GM23248 (cell line): ENCODE data around the gene SRPK2. TPM values are rescaled to one million over a fixed set of nuclear protein-coding genes. Genes with fewer than 3 reads are reported as not detected.

Experiments used
- DNase-seq: peaks from one replicate; pipeline ENCODE4 v3.0.0-alpha.2; 2015
- H2AFZ ChIP-seq: fragments of 200-600 bp; sonication (generic); 2 replicates; pipeline ENCODE4 v1.6.1; 2016; ENCODE audit warnings: antibody characterized with exemption
- H3F3A ChIP-seq: fragments of 200-600 bp; sonication (generic); 2 replicates; pipeline ENCODE4 v1.6.1; 2016; ENCODE audit warnings: mild to moderate bottlenecking, antibody characterized with exemption, mixed run types; ENCODE audit not compliant: insufficient read depth
- H3K27ac ChIP-seq: fragments of 200-600 bp; sonication (generic); 2 replicates; pipeline ENCODE4 v1.5.1; 2016; ENCODE audit warnings: mild to moderate bottlenecking
- H3K27me3 ChIP-seq: fragments of 200-600 bp; sonication (generic); replicated peaks from 2 replicates; pipeline ENCODE4 v1.6.1; 2016; ENCODE audit warnings: mild to moderate bottlenecking; ENCODE audit not compliant: insufficient read depth
- H3K36me3 ChIP-seq: fragments of 200-600 bp; sonication (generic); 2 replicates; pipeline ENCODE4 v1.6.1; 2016; ENCODE audit warnings: low read depth, mild to moderate bottlenecking
- H3K4me1 ChIP-seq: fragments of 200-600 bp; sonication (generic); 2 replicates; pipeline ENCODE4 v1.6.1; 2016; ENCODE audit warnings: mild to moderate bottlenecking; ENCODE audit not compliant: insufficient read depth
- H3K4me2 ChIP-seq: fragments of 200-600 bp; sonication (generic); one replicate; pipeline ENCODE4 v1.6.1; 2016; ENCODE audit warnings: mild to moderate bottlenecking; ENCODE audit not compliant: unreplicated experiment
- H3K4me3 ChIP-seq: fragments of 200-600 bp; sonication (generic); 2 replicates; pipeline ENCODE4 v1.5.1; 2016; ENCODE audit warnings: mild to moderate bottlenecking
- H3K79me2 ChIP-seq: fragments of 200-600 bp; sonication (generic); 2 replicates; pipeline ENCODE4 v1.6.1; 2016; ENCODE audit warnings: mild to moderate bottlenecking; ENCODE audit not compliant: insufficient read depth
- H3K9ac ChIP-seq: fragments of 200-600 bp; sonication (generic); 2 replicates; pipeline ENCODE4 v1.6.1; 2016; ENCODE audit warnings: mild to moderate bottlenecking
- H3K9me2 ChIP-seq: fragments of 200-600 bp; sonication (generic); 2 replicates; pipeline ENCODE4 v1.6.1; 2016; ENCODE audit warnings: mixed run types, mild to moderate bottlenecking, moderate library complexity; ENCODE audit not compliant: insufficient read depth
- H3K9me3 ChIP-seq: fragments of 200-600 bp; sonication (generic); one replicate; pipeline ENCODE4 v1.6.1; 2017; ENCODE audit warnings: low read depth
- H4K20me1 ChIP-seq: fragments of 200-600 bp; sonication (generic); 2 replicates; pipeline ENCODE4 v1.6.0; 2016; ENCODE audit not compliant: insufficient read depth
- EZH2 ChIP-seq: fragments of 200-600 bp; sonication (generic); IDR thresholded peaks from 2 replicates; pipeline ENCODE4 v1.6.1; 2018; ENCODE audit warnings: antibody characterized with exemption, mild to moderate bottlenecking; ENCODE audit not compliant: insufficient read depth, poor library complexity, severe bottlenecking
- EZH2phosphoT487 ChIP-seq: fragments of 200-600 bp; sonication (generic); IDR thresholded peaks from 2 replicates; pipeline ENCODE4 v1.6.1; 2018; ENCODE audit warnings: antibody characterized with exemption, moderate library complexity, mild to moderate bottlenecking, low read depth; ENCODE audit not compliant: insufficient read depth
- WGBS, 2 experiments: methylation state at CpG; one replicate each; pipeline ENCODE4 v1.1.6; 2015 to 2017; ENCODE audit warnings: low lambda C conversion rate in 2 of 2, low coverage in 1 of 2; ENCODE audit errors: missing lambda C conversion rate in 2 of 2; 5-methylcytosine and 5-hydroxymethylcytosine counted together
- in situ Hi-C: fragments of 300-500 bp; cut with MboI; formaldehyde crosslinking; loops from 2 replicates; pipeline ENCODE4 v1.15.0; 2020
- polyA plus RNA-seq: library from polyadenylated mRNA; unstranded; fragments of >200 nt; fragmentation: Nextera tagmentation; extraction: Ambion mirVana; gene quantifications from 2 replicates; pipeline ENCODE4 v1.2.1, GENCODE V29; 2016
- total RNA-seq: library from RNA; depleted of rRNA; stranded (reverse); fragments of >200 nt; shearing (Covaris generic); gene quantifications from 2 replicates; pipeline ENCODE4 v1.2.3, GENCODE V29; 2014

Gene SRPK2
- total and polyA plus RNA-seq, 2 experiments from 2014 or later = 53.1 to 85.2 TPM

GRCh38 chr7:105408791-105409410 lies 20.2 kb upstream of the SRPK2 start:
- no peaks in the 10 kb centered on the region for H3K36me3 ChIP-seq
- no peak overlapping the region for H3K4me2 ChIP-seq
- no peaks in the 10 kb centered on the region for H3K79me2 ChIP-seq
- no peak overlapping the region for H3K9ac ChIP-seq
- H3K27me3 ChIP-seq = no peaks in the 10 kb centered on the region
- no peak overlapping the region for H3K27ac ChIP-seq
- H4K20me1 ChIP-seq = no peaks in the 10 kb centered on the region
- H3K4me1 ChIP-seq = no peaks in the 10 kb centered on the region
- H2AFZ ChIP-seq = no peak overlapping the region
- H3F3A ChIP-seq = no peaks in the 10 kb centered on the region
- in situ Hi-C loops = no loop called here
- H3K4me3 ChIP-seq = no peak overlapping the region
- DNase-seq = no peak
- H3K9me3 ChIP-seq = no peaks in the 10 kb centered on the region
- TF ChIP-seq EZH2 (no peak), EZH2phosphoT487 (no peak)
- no peaks in the 10 kb centered on the region for H3K9me2 ChIP-seq
- whole genome bisulfite sequencing, 2 experiments = 78 to 80% methylated on average over 5 of the region's 5 CpGs

GRCh38 chr7:105403128-105403527 lies 14.4 kb upstream of the SRPK2 start:
- H3K9ac ChIP-seq = no peak overlapping the region

DNA sequence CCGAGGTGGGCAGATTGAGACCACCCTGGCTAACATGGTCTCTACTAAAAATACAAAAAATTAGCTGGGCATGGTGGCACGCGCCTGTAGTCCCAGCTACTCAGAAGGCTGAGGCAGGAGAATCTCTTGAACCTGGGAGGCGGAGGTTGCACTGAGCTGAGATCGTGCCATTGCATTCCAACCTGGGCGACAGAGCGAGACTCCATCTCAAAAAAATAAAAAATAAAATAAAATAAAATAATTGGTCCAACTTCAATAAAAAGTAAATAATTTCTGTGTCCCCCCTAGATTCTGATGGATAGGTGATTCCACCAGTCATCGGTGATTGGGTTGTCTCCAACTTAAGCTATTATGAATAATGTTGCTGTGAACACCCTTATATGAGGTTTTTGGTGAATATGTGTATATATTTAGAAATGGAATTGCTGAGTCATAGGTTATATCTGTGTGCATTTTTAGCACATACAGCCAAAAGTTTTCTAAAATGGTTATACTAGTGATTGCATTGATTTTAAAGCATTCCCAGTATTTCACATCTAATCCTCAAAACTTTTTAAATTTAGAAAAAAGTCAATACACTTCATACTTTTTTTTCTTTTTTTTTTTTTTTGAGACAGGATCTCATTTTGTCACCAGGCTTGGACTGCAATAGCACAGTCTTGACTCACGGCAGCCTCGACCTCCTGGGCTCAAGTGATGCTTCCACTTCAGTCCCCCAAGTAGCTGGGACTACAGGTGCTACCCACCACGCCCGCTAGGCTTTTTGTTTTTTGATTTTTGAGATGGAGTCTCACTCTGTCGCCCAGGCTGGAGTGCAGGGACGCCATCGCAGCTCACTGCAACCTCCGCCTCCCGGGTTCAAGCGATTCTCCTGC lies 13.7 kb upstream of the SRPK2 start:
- no peaks in the 10 kb centered on the region for H3K9me3 ChIP-seq
- in situ Hi-C loops = no loop called here
- no peak overlapping the region for H3K4me2 ChIP-seq
- H3K4me3 ChIP-seq = no peak overlapping the region
- peak overlapping the region; percentile 95; the same call in 1 of the 2 replicates for H2AFZ ChIP-seq
- H3K9me2 ChIP-seq = no peaks in the 10 kb centered on the region
- H3K4me1 ChIP-seq = peaks cover 13% of the 10 kb centered on the region
- H3K36me3 ChIP-seq = no peaks in the 10 kb centered on the region
- H3K79me2 ChIP-seq = no peaks in the 10 kb centered on the region
- no peaks in the 10 kb centered on the region for H3K27me3 ChIP-seq
- H3K27ac ChIP-seq = no peak overlapping the region
- WGBS, 2 experiments = 88 to 90% methylated on average over 18 of the region's 18 CpGs
- TF ChIP-seq EZH2 (no peak), EZH2phosphoT487 (no peak)
- peak; percentile 67 for DNase-seq
- H3F3A ChIP-seq = no peaks in the 10 kb centered on the region
- no peaks in the 10 kb centered on the region for H4K20me1 ChIP-seq
- no peak overlapping the region for H3K9ac ChIP-seq

More at GRCh38 chr7:105403128-105403527, 14.4 kb upstream of the SRPK2 start:
- no peaks in the 10 kb centered on the region for H3K79me2 ChIP-seq
- H3K4me1 ChIP-seq = peaks cover 13% of the 10 kb centered on the region
- no peaks in the 10 kb centered on the region for H3K27me3 ChIP-seq
- no peak overlapping the region for H3K4me3 ChIP-seq
- no peak overlapping the region for H3K4me2 ChIP-seq
- H3K9me3 ChIP-seq = no peaks in the 10 kb centered on the region
- H3K27ac ChIP-seq = no peak overlapping the region
- TF ChIP-seq EZH2 = no peak
- TF ChIP-seq EZH2phosphoT487 = no peak
- H2AFZ ChIP-seq = no peak overlapping the region
- WGBS, 2 experiments = 79 to 89% methylated on average over 6 of the region's 6 CpGs
- H4K20me1 ChIP-seq = no peaks in the 10 kb centered on the region
- H3K36me3 ChIP-seq = no peaks in the 10 kb centered on the region
- no peaks in the 10 kb centered on the region for H3K9me2 ChIP-seq
- in situ Hi-C loops = no loop called here
- H3F3A ChIP-seq = no peaks in the 10 kb centered on the region
- DNase-seq = no peak

GRCh38 chr7:105399043-105399725 lies 10.5 kb upstream of the SRPK2 start:
- Histone ChIP-seq H3K9ac (no peak overlapping the region), H3K4me2 (no peak overlapping the region), H3K9me3 (no peaks in the 10 kb centered on the region), H3F3A (no peaks in the 10 kb centered on the region), H3K9me2 (no peaks in the 10 kb centered on the region), H2AFZ (no peak overlapping the region), H3K36me3 (no peaks in the 10 kb centered on the region), H3K4me1 (peaks cover 13% of the 10 kb centered on the region), H4K20me1 (no peaks in the 10 kb centered on the region), H3K27me3 (no peaks in the 10 kb centered on the region), H3K27ac (no peak overlapping the region), H3K79me2 (no peaks in the 10 kb centered on the region), H3K4me3 (no peak overlapping the region)
- in situ Hi-C loops = no loop called here
- TF ChIP-seq EZH2 = no peak
- no peak for TF ChIP-seq EZH2phosphoT487
- peak; percentile 53 for DNase-seq
- 90% methylated on average over 3 of the region's 3 CpGs for WGBS, 2 experiments
